ENCODE data around the gene ADPRM.

DNA sequence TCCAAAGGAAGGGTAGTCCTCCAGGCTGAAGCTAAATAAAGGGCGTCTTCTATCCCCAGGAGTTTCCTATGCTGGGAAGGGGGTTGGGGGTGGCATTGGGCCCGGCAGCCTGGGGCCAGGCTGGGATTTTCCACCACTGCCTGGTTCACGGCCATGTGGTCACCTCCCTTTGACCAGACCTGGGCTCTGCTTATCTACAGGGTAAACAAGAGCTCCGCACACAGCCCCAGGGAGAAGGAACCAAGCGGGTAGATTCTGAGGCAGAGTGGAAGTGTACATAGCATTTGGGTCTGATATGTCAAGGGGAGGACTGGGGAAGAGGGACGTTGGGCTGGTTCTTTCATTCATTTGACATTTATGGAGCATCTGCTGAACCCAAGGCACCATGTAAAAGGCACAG, 59.7 kb downstream of the ADPRM start:
- no peak for TF ChIP-seq ZNF24 (tag by site-specific recombination; IDR thresholded peaks at IDR 0.05)
- no peak for TF ChIP-seq ZNF843 (tag by site-specific recombination; IDR thresholded peaks at IDR 0.05)
- no peak for TF ChIP-seq ZNF169 (tag by site-specific recombination; IDR thresholded peaks at IDR 0.05)
- TF ChIP-seq ZBTB48 (tag by site-specific recombination; IDR thresholded peaks at IDR 0.05): no peak
- no peak for TF ChIP-seq ZBTB1 (tag by site-specific recombination; IDR thresholded peaks at IDR 0.05)
- TF ChIP-seq ZFP41 (tag by site-specific recombination; IDR thresholded peaks at IDR 0.05; ENCODE audit: borderline replicate concordance): no peak
- no peak for TF ChIP-seq ZNF48 (tag by site-specific recombination; IDR thresholded peaks at IDR 0.05)
- TF ChIP-seq, protein P1, sequence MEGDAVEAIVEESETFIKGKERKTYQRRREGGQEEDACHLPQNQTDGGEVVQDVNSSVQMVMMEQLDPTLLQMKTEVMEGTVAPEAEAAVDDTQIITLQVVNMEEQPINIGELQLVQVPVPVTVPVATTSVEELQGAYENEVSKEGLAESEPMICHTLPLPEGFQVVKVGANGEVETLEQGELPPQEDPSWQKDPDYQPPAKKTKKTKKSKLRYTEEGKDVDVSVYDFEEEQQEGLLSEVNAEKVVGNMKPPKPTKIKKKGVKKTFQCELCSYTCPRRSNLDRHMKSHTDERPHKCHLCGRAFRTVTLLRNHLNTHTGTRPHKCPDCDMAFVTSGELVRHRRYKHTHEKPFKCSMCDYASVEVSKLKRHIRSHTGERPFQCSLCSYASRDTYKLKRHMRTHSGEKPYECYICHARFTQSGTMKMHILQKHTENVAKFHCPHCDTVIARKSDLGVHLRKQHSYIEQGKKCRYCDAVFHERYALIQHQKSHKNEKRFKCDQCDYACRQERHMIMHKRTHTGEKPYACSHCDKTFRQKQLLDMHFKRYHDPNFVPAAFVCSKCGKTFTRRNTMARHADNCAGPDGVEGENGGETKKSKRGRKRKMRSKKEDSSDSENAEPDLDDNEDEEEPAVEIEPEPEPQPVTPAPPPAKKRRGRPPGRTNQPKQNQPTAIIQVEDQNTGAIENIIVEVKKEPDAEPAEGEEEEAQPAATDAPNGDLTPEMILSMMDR (tag by site-specific recombination; IDR thresholded peaks at IDR 0.05): no peak
- no peak for TF ChIP-seq ZEB2 (tag by site-specific recombination; IDR thresholded peaks at IDR 0.05)
- TF ChIP-seq YY2 (tag by site-specific recombination; IDR thresholded peaks at IDR 0.05): no peak

Data from HEK293 (cell line).